Smooth muscle cell (in vitro differentiated cells): ENCODE results near the gene PLXNA2. TPM values are rescaled to one million over a fixed set of nuclear protein-coding genes. Genes with fewer than 3 reads are reported as not detected.

Experiments
- DNase-seq: peaks from one replicate; lab custom pipeline; 2025; ENCODE audit not compliant: unreplicated experiment; lab: John Stamatoyannopoulos, UW
- H2AFZ ChIP-seq: fragments of 200-600 bp; sonication (generic); 2 replicates; pipeline ENCODE4 v1.6.0; 2016; ENCODE audit warnings: antibody characterized with exemption, low read depth, mild to moderate bottlenecking
- H3F3A ChIP-seq: fragments of 200-600 bp; sonication (generic); 2 replicates; pipeline ENCODE4 v1.6.0; 2017; ENCODE audit warnings: antibody characterized with exemption, low read depth
- H3K27ac ChIP-seq: fragments of 200-600 bp; sonication (generic); 2 replicates; pipeline ENCODE4 v1.5.1; 2016; ENCODE audit warnings: low read depth, mild to moderate bottlenecking
- H3K27me3 ChIP-seq: fragments of 200-600 bp; sonication (generic); 2 replicates; pipeline ENCODE4 v1.6.1; 2016; ENCODE audit warnings: low read depth, mild to moderate bottlenecking
- H3K36me3 ChIP-seq: fragments of 200-600 bp; sonication (generic); 2 replicates; pipeline ENCODE4 v1.5.1; 2016; ENCODE audit warnings: low read depth
- H3K4me1 ChIP-seq: fragments of 200-600 bp; sonication (generic); 2 replicates; pipeline ENCODE4 v1.5.1; 2016; ENCODE audit warnings: low read depth
- H3K4me2 ChIP-seq: fragments of 200-600 bp; sonication (generic); 2 replicates; pipeline ENCODE4 v1.6.0; 2016; ENCODE audit warnings: mild to moderate bottlenecking
- H3K4me3 ChIP-seq: fragments of 200-600 bp; sonication (generic); 2 replicates; pipeline ENCODE4 v1.5.1; 2016; ENCODE audit warnings: mild to moderate bottlenecking
- H3K79me2 ChIP-seq: fragments of 200-600 bp; sonication (generic); 2 replicates; pipeline ENCODE4 v1.6.0; 2016; ENCODE audit warnings: low read depth, mild to moderate bottlenecking
- H3K9ac ChIP-seq: fragments of 200-600 bp; sonication (generic); 2 replicates; pipeline ENCODE4 v1.6.0; 2016; ENCODE audit warnings: low read depth
- H3K9me3 ChIP-seq: fragments of 200-600 bp; sonication (generic); replicated peaks from 2 replicates; pipeline ENCODE4 v1.5.1; 2016; ENCODE audit warnings: low read depth
- H4K20me1 ChIP-seq: fragments of 200-600 bp; sonication (generic); 2 replicates; pipeline ENCODE4 v1.6.0; 2016; ENCODE audit warnings: low read depth
- WGBS: methylation state at CpG from one replicate; pipeline ENCODE4 v1.1.7; 2016; ENCODE audit warnings: low lambda C conversion rate; 5-methylcytosine and 5-hydroxymethylcytosine counted together
- polyA plus RNA-seq: library from polyadenylated mRNA; unstranded; fragments of >200 nt; fragmentation: Nextera tagmentation; extraction: Ambion mirVana; gene quantifications from 2 replicates; pipeline ENCODE4 v1.2.1, GENCODE V29; 2016
- total RNA-seq: library from RNA; depleted of rRNA; stranded (reverse); fragments of >200 nt; gene quantifications from 2 replicates; pipeline ENCODE4 v1.2.3, GENCODE V29; 2014
- TF ChIP-seq, protein P1 (sequence below): fragments of 200-600 bp; sonication (generic); IDR thresholded peaks from 2 replicates; pipeline ENCODE4 v1.5.1; 2017; ENCODE audit warnings: borderline replicate concordance, mild to moderate bottlenecking, antibody characterized with exemption; ENCODE audit not compliant: insufficient read depth, poor library complexity, severe bottlenecking

PLXNA2 gene
- total and polyA plus RNA-seq, 2 experiments from 2014 or later = 8.2 to 8.7 TPM

DNA sequence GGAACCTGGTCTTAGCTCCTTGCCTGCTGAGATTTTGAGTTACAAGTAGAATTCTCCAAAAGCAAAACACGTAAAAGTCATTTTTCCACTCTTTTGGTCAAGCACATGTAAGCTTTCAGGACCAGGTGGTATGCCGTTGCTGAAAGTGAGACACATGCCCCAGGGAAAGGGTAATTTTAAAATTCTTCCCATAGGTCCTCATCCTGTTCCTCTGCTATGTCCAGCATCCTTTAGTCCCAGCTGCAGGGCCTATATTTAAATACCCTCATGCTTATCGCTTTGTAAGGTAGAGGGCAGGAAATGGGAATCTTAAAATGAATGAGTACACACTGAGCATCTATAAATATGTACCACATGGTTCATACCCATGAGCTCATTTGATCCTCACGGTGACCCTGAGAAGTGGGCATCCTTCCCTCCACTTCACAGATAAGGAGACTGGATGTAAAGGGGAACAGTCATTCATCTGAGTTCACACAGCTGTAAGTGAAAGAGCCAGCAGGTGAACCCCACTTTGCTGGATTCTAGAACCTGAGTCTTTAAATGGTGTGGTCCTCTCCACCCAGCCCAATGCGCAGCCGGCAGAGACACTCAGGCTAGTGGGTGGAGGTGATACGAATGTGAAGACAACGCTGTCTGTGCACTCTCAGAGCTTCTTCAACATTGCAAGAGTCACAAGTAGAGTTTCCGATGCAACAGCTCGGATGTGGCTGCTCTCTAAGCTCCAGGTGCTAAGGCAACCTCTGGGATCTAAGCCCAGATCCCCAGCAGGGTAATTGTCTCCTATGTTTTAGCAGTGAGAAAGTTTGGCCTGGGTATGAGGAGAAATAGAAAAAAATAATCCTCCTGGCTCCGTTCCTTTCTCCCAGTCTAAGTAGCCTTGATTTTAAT lies 163.5 kb downstream of the PLXNA2 start:
- H3K9ac ChIP-seq = no peak overlapping the region
- no peaks in the 10 kb centered on the region for H3F3A ChIP-seq
- H3K9me3 ChIP-seq = no peaks in the 10 kb centered on the region
- H2AFZ ChIP-seq = no peak overlapping the region
- no peak overlapping the region for H3K4me3 ChIP-seq
- TF ChIP-seq, protein P1, sequence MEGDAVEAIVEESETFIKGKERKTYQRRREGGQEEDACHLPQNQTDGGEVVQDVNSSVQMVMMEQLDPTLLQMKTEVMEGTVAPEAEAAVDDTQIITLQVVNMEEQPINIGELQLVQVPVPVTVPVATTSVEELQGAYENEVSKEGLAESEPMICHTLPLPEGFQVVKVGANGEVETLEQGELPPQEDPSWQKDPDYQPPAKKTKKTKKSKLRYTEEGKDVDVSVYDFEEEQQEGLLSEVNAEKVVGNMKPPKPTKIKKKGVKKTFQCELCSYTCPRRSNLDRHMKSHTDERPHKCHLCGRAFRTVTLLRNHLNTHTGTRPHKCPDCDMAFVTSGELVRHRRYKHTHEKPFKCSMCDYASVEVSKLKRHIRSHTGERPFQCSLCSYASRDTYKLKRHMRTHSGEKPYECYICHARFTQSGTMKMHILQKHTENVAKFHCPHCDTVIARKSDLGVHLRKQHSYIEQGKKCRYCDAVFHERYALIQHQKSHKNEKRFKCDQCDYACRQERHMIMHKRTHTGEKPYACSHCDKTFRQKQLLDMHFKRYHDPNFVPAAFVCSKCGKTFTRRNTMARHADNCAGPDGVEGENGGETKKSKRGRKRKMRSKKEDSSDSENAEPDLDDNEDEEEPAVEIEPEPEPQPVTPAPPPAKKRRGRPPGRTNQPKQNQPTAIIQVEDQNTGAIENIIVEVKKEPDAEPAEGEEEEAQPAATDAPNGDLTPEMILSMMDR = no peak
- WGBS = 96% methylated on average over 11 of the region's 11 CpGs
- H3K27ac ChIP-seq = no peak overlapping the region
- no peaks in the 10 kb centered on the region for H3K79me2 ChIP-seq
- no peaks in the 10 kb centered on the region for H3K36me3 ChIP-seq
- H3K4me2 ChIP-seq = no peak overlapping the region
- H3K4me1 ChIP-seq = peaks cover 10% of the 10 kb centered on the region
- no peak for DNase-seq
- H3K27me3 ChIP-seq = no peaks in the 10 kb centered on the region
- no peaks in the 10 kb centered on the region for H4K20me1 ChIP-seq

DNA sequence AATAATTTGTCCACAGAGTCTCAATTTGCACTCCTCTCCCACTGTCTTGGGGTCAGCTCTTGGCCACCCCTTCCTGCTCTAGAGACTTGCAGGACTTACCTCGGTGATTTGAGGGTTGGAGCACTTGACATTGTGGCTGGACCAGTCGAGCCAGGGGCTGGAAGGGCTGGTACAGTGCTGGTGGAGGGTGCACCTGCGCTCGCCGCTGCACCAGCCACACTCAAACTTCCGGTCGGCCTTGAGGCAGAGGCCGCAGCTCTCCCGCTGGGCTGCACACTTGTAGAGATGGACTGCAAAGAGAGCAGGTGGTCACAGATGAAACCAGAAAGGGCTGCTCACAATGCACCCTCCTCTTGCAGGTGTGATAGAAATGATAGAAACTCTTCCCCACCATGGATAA lies 165.0 kb downstream of the PLXNA2 start:
- Histone ChIP-seq H3K27ac (no peak overlapping the region), H3F3A (no peaks in the 10 kb centered on the region), H3K79me2 (no peaks in the 10 kb centered on the region), H3K9me3 (no peaks in the 10 kb centered on the region), H3K4me2 (no peak overlapping the region), H2AFZ (no peak overlapping the region), H3K27me3 (no peaks in the 10 kb centered on the region), H3K9ac (no peak overlapping the region), H3K4me1 (peaks cover 10% of the 10 kb centered on the region), H3K36me3 (no peaks in the 10 kb centered on the region), H4K20me1 (no peaks in the 10 kb centered on the region), H3K4me3 (no peak overlapping the region)
- DNase-seq = no peak
- WGBS = 95% methylated on average over 9 of the region's 9 CpGs
- TF ChIP-seq, protein P1 = no peak

DNA sequence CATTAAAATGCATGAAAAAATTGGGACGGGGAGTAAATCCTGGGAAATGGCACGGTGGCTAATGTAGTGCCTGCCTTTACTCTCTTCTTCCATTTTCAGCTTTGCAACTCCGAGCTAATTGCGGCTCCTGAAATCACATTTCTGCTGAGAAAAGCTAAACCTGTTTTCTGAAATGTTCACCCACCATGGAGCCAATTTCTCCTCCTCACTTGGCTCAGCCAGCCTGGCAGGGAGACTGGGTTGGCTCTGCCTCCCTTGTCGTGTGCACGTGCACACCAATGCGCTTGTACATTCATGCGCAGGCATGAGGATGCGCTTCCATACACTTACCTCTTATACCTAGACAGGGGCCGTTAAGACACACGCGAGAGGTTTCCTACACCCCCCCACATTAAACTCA lies 165.4 kb downstream of the PLXNA2 start:
- no peak overlapping the region for H3K27ac ChIP-seq
- no peaks in the 10 kb centered on the region for H3K27me3 ChIP-seq
- no peaks in the 10 kb centered on the region for H3K36me3 ChIP-seq
- no peaks in the 10 kb centered on the region for H3K9me3 ChIP-seq
- no peaks in the 10 kb centered on the region for H3K79me2 ChIP-seq
- H2AFZ ChIP-seq = no peak overlapping the region
- no peak overlapping the region for H3K4me2 ChIP-seq
- no peak overlapping the region for H3K4me3 ChIP-seq
- 98% methylated on average over 12 of the region's 12 CpGs for WGBS
- H3K9ac ChIP-seq = no peak overlapping the region
- peaks cover 10% of the 10 kb centered on the region for H3K4me1 ChIP-seq
- H4K20me1 ChIP-seq = no peaks in the 10 kb centered on the region
- TF ChIP-seq, protein P1 = no peak
- no peaks in the 10 kb centered on the region for H3F3A ChIP-seq
- DNase-seq = no peak
